ENCODE measurements around the gene FUT6.

DNA sequence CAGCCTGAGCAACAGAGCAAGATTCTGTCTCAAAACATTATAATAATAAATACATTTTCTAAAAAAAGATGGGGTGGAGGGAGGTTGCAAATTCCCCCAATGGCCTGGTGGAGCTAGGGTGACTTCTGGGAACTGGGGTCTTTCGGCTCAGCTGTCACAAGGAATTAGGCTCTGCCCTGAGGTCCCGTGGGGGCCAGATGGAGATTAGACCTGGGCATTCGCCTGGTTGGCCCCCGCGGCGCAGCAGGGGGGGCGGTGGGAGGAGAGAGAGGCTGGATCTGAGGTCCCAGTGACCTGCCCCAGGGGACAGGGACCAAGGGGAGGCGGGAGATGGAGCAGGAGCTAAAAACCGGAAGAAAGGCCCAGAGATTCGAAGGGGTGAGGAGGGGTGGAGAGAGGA is 14.8 kb downstream of the FUT6 start:
- TF ChIP-seq POLR2A (IDR thresholded peaks at IDR 0.05; ENCODE audit: low read depth, low read length) (no peak), POLR2AphosphoS5 (IDR thresholded peaks at IDR 0.05; ENCODE audit: low read depth, low read length) (no peak), TAF1 (IDR thresholded peaks at IDR 0.05; ENCODE audit: borderline replicate concordance, low read depth, low read length) (no peak)

All from GM12892 (cell line).